Stimulated activated CD4-positive, alpha-beta T cell treated with anti-CD3 and anti-CD28 coated beads, Interleukin-12 subunit alpha, Interleukin-12 subunit beta, amount 100 ng/mL, for 48 hours (primary cell): Measurements from ENCODE around the gene IGSF8.

Source experiments
- DNase-seq, 3 donors: peaks; one replicate each; pipeline ENCODE4 v3.0.0-alpha.2; 2020; ENCODE audit warnings: low read depth in 2 of 3, low spot score in 1 of 3

The IGSF8 gene

GRCh38 chr1:160043543-160043942 lies 54.9 kb downstream of the IGSF8 start:
- no peak for DNase-seq
